H7 (cell line): ENCODE results near the gene DBN1. TPM values are rescaled to one million over a fixed set of nuclear protein-coding genes. Genes with fewer than 3 reads are reported as not detected.

Experiments used
- DNase-seq: peaks from one replicate; pipeline ENCODE4 v3.0.0; 2012
- H3K27me3 ChIP-seq: 2 replicates; pipeline ENCODE4 v1.6.0; 2011; ENCODE audit warnings: mild to moderate bottlenecking, low read length; ENCODE audit not compliant: control insufficient read depth, insufficient read depth
- H3K36me3 ChIP-seq: replicated peaks from 2 replicates; pipeline ENCODE4 v1.5.1; 2011; ENCODE audit warnings: low read length; ENCODE audit not compliant: control insufficient read depth, insufficient read depth
- H3K4me3 ChIP-seq: 2 replicates; pipeline ENCODE4 v1.5.1; 2011; ENCODE audit warnings: low read depth, mild to moderate bottlenecking, control low read depth, low read length, moderate library complexity; ENCODE audit not compliant: insufficient read depth
- total RNA-seq: library from RNA; depleted of rRNA; stranded (reverse); fragments of >200 nt; shearing (Covaris generic); gene quantifications from 2 replicates; pipeline ENCODE4 v1.2.3, GENCODE V29; 2014

The DBN1 gene
- total RNA-seq, 1 experiment from 2014 or later = 216 TPM

DNA sequence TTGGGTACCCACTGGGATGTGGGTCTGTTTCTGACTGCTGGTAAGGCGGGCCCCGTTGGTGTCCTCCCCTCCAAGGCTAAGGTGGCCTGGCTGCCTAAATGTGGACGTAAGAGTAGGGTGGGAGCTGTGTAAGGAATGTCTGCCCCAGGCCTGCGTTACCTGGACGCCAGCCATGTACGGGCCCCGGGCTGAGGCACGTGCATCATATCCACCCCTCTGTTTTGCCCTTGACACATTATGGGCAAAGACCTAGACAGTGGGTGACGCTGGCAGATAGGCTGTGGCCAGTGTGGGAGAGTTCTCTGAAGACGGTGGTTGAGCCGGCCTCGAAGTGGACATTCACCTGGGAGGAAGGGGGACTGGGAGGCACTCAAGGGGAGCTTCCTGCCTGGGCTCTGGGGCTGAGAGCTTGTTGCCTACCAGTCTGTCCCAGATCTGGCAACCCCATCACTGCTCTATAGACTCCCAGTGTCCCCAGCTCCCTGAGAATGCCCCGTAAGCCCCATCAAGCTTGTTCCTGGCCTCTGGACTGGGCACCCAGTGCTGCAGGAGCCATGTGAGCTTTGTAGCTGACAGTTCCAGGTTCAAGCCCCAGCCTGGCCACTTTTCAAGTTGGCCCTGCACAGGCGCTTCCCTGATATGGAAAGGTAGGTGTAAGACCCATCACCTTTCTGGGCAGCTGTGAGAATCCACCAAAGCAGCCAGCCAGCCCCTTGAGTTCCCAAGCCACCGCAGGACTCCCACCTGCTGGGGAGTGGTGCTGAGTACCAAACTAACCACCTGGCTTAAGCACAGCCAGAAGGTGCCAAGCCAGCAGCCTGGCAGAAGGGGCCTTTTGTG, 30.1 kb downstream of the DBN1 start:
- H3K4me3 ChIP-seq = no peak overlapping the region
- peaks cover 1% of the 10 kb centered on the region; the same call in 1 of the 2 replicates for H3K36me3 ChIP-seq
- no peak for DNase-seq
- peaks cover 11% of the 10 kb centered on the region for H3K27me3 ChIP-seq

DNA sequence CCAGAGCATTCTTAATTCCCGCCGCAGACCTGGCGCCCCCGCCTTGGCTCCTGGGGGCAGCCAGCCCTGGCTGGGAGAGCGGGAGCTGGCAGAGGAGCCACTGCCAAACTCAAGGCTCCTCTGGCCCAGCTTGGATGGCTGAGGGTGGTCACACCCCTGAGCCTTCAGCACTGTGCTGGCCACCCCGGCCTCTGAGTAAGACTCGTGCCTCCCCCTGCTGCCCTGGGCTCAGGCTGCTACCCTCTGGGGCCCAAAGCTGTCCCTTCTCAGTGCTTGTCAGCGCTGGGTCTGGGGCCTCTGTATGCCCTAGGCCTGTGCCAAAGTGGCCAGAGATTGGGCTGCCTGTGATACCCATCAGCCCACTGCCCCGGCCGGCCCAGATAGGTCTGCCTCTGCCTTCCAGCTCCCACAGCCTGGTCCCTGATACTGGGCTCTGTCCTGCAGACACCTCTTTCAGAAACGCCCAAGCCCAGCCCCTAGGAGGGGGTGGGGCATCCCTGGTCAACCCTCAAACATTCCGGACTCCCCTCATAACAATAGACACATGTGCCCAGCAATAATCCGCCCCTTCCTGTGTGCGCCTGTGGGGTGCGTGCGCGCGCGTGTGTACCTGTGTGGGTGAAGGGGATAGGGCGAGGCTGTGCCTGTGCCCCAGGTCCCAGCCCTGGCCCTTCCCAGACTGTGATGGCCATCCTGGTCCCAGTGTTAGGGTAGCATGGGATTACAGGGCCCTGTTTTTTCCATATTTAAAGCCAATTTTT, 31.2 kb downstream of the DBN1 start:
- DNase-seq = no peak
- Histone ChIP-seq H3K27me3 (peaks cover 7% of the 10 kb centered on the region), H3K4me3 (no peak overlapping the region), H3K36me3 (peaks cover 7% of the 10 kb centered on the region)

DNA sequence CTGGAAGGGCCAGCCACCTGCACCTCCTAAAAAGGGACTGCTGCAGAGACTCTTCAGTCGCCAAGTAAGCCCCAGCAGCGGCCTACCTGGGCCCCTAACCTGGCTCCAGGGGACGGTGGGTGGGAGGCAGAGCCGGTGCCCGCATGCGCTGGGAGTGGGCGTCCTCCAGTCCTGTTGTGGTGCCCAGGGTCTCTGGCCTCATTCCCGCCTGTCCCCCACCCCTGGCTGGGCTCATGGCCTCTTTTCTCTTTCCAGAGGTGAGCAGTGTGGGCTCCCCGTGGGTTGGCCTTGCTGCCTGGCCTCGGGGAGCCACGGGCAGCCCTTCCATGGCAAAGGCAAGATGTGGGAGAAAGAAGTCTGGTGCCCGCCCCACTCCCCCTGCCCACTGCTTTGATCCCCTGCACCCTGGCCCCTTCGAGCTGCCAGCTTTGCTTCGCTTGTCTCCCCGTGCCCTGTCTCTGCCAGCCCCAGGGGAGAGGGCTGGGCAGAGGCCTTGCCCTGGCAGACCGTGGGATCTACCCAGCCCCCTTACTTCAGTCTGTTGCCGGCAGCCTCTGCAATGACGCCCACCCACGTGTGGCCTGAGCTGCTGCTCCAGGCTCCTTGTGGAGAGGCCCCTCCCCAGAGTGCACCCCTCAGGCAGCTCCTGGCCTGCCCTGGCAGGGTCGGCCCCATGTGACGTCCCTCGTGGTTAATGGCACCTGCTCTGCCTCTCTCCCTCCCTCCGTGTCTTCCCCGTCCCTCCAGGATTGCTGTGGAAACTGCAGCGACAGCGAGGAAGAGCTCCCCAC, 32.2 kb downstream of the DBN1 start:
- Histone ChIP-seq H3K27me3 (peaks cover 6% of the 10 kb centered on the region), H3K36me3 (peaks cover 10% of the 10 kb centered on the region), H3K4me3 (no peak overlapping the region)
- no peak for DNase-seq

DNA sequence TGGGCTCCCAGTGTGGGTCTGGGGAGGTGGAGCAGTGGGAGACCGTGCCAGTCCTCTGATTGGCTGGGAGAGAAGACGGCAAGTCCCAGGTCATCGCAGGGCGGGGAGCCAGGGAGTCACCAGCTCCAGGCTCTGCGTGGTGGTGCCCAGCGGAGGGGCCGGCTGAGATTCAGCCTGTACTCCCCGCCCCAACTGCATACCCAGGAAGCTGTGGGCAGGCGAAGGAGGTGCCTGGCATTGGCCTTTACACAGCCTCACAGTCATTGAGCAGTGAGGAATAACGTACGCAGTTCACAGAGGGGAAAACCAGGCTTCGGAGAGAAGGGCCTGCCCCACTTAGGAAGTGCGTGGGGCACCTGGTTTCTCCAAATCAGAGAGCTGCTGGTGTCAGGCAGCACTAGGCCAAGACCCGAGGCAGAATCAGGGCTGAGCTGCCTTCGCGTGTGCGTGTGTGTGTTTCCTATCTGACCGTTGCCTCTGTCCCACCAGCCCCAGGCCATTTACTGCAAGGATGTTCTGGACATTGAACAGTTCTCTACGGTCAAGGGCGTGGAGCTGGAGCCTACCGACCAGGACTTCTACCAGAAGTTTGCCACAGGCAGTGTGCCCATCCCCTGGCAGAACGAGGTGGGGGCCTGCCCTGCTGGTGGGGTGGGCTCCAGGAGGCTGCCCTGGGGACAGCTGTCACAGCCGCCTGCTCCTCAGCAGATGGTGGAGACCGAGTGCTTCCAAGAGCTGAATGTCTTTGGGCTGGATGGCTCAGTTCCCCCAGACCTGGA, 33.0 kb downstream of the DBN1 start:
- Histone ChIP-seq H3K27me3 (peaks cover 1% of the 10 kb centered on the region), H3K36me3 (peaks cover 13% of the 10 kb centered on the region), H3K4me3 (no peak overlapping the region)
- DNase-seq = peak; percentile 82

DNA sequence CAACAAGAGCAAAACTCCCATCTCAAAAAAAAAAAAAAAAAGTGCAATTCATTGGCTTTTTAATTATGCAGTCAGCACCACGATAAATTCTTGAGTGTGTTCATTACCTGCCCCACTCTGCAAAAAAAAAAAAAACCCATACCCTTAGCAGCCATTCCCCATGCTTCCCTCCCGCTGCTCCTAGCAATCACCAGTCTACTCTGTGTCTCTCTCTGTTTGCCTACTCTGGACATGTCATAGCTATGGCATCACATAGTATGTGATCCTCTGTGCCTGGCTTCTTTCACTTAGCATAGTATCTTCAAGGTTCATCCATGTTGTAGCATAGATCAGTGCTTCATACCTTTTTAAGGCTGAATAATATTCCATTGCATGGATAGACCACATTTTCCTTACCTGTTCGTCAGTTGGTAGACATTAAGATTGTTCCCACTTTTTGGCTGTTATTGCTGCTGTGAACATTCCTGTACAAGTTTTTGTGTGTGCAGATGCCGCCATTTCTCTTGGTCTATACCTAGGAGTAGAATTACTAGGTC, 33.8 kb downstream of the DBN1 start:
- Histone ChIP-seq H3K36me3 (peaks cover 15% of the 10 kb centered on the region), H3K4me3 (no peak overlapping the region), H3K27me3 (no peaks in the 10 kb centered on the region; the same call in 1 of the 2 replicates)
- DNase-seq = no peak

DNA sequence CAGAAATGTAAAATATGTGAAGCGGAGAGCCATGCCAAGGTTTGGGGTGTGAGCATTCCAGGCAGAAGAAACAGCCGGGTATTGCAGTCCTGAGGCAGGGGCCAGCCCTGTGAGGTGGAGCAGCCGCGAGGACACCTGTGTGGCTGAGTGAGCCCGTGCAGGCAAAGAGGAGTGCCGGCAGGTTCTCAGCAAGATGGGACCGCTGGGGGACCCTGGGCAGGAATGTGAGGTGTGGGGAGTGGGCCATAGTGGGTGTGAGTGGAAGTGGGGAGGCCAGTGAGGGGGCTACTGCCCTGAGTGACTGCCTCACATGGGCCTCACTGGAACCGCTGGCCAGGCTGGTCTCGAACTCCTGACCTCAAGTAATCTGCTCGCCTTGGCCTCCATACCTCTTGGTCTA, 35.0 kb downstream of the DBN1 start:
- H3K27me3 ChIP-seq = no peaks in the 10 kb centered on the region
- H3K36me3 ChIP-seq = peaks cover 20% of the 10 kb centered on the region
- H3K4me3 ChIP-seq = no peak overlapping the region
- no peak for DNase-seq

DNA sequence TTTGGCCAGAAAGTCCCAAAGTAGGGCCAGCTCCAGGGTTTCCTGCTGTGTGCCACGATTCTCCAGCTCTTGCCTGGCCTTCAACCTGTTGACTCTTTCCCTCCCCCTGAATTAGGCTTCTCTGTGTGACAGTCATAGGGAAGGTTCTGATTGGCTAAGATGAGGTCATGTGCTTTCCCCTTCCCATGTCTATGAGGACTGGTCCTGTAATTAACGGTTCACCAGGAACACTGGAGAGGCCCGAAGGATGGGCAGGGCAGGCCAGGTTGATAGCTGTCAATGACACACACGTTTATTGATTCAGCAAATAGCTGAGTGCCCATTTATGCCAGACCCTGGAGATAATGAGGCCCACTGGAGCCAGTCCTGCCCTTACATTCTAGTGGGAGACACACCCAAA, 35.8 kb downstream of the DBN1 start:
- no peak for DNase-seq
- Histone ChIP-seq H3K27me3 (no peaks in the 10 kb centered on the region), H3K4me3 (no peak overlapping the region), H3K36me3 (peaks cover 27% of the 10 kb centered on the region)

DNA sequence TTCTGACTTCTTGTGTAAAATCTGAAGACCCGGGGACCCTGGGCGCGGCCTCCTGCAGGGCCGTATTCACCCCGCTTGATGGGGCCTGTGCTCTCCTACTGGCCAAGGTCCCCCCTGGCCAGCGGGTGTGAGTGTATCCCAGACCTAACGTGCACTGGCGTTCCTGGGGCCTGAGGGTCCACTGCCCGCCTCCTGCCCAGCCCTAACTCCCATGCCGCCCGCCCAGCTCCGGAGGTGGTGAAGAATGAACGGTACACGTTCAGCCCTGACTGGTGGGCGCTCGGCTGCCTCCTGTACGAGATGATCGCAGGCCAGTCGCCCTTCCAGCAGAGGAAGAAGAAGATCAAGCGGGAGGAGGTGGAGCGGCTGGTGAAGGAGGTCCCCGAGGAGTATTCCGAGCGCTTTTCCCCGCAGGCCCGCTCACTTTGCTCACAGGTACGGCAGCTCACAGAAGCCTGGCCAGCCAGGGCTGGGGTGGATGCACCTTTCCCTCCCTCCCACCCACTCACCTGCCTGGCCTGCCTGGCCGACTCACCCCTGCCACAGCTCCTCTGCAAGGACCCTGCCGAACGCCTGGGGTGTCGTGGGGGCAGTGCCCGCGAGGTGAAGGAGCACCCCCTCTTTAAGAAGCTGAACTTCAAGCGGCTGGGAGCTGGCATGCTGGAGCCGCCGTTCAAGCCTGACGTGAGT, 37.4 kb downstream of the DBN1 start:
- no peaks in the 10 kb centered on the region for H3K27me3 ChIP-seq
- peaks cover 32% of the 10 kb centered on the region for H3K36me3 ChIP-seq
- no peak for DNase-seq
- no peak overlapping the region for H3K4me3 ChIP-seq

DNA sequence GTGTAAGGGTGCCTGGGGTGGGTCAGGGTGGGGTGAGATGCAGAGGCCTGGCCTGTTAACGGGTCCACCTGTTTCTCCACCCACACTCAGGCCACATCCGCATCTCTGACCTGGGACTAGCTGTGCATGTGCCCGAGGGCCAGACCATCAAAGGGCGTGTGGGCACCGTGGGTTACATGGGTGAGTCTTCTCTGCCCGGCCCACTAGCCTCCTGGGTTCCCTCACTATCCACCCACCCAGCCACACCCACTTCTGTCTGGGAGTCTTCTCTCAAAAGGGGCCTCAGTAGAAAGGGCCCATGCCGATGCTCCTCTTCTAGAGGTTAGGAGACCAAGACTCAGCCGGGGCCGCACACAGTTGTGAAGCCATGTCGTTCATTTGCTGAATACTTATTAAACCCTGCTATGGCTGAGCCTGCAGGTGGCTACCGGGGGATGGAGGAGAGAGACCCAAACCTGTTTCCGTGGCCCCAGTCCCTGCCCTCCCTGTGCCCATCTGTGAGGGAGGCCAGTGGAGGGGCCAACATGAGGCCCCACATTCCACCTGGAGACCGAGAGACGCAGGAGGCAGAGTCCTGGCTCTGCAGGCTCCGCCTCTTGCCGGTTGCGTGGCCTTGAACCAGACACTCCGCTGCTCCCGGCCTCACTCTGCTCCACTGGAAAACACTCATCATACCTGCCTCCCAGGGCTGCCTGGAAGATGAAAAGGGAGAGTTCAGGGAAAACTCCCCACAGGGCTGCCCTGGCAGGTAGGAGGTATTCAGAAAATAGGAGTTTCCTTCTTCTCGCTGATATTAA, 38.3 kb downstream of the DBN1 start:
- no peak for DNase-seq
- no peaks in the 10 kb centered on the region for H3K27me3 ChIP-seq
- no peak overlapping the region for H3K4me3 ChIP-seq
- H3K36me3 ChIP-seq = peaks cover 34% of the 10 kb centered on the region

DNA sequence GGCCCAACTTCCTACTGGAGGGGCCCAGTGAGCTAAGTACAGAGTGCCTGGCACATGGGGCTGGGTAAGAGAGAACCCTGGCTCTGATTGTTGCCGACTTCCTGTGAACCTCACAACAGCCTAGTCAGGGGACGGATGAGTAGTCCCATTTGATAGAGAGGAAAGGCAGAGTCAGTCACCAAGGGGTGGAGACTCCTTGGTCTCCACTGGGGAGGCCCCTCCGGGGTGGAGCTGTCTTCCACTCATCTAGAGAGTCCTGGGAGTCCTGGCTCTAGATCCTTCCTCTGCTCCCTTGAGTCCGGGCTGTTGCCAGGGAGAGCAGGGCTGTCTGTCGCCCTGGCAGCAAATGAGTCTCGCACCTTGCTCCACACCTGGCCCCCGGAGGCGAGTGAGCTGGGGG, 39.0 kb downstream of the DBN1 start:
- no peak for DNase-seq
- no peaks in the 10 kb centered on the region for H3K27me3 ChIP-seq
- H3K4me3 ChIP-seq = no peak overlapping the region
- peaks cover 35% of the 10 kb centered on the region for H3K36me3 ChIP-seq

DNA sequence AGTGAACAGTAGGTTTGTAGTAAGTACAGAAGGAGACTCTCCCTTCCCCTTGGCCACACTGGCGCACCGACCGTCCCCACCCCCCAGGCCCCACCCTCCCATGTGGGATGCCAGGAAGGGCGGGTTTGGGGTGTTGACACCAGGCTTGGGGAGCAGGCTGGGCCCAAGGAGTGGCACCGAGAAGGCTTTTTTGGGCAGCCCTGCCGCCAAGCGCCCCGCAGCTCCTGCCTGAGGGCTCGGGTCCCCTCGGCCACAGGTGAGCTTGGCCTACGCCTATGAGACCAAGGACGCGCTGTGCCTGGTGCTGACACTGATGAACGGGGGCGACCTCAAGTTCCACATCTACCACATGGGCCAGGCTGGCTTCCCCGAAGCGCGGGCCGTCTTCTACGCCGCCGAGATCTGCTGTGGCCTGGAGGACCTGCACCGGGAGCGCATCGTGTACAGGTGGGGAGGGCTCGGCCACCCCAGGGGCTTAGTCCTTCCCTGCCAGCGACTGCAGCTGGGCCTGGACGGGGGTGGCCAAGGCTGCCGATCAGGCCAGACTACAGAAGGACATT, 39.7 kb downstream of the DBN1 start:
- Histone ChIP-seq H3K27me3 (no peaks in the 10 kb centered on the region), H3K4me3 (no peak overlapping the region), H3K36me3 (peaks cover 35% of the 10 kb centered on the region)
- no peak for DNase-seq

DNA sequence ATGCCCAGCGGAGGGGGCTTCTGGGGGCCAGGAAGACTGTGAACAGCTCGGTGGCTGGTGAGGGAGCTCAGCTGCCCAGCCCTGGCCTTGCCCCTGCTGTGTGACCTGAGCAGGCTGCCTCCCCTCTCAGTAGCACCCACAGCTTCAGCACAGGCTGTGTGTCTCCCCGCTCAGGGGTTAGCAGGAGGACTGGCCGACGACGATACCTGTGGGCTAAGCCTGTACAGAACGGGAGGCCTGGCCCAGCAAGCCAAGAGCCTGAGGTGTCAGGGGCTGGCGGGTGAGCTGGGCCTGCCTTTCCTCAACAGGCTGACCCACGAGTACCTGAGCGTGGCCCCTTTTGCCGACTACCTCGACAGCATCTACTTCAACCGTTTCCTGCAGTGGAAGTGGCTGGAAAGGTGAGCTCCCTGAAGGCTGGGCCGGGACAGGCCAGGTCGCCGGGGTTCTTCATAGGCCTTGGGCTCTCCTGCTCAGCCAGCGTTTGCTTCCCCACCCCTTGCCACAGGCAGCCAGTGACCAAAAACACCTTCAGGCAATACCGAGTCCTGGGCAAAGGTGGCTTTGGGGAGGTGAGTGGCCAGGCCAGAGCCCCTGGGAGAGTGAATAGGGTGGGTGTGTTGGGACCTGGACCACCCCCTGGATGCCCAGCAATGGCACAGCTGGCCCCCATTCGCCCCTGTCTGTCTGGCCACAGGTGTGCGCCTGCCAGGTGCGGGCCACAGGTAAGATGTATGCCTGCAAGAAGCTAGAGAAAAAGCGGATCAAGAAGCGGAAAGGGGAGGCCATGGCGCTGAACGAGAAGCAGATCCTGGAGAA, 40.4 kb downstream of the DBN1 start:
- no peak for DNase-seq
- no peak overlapping the region for H3K4me3 ChIP-seq

More for the DNA sequence above, 40.4 kb downstream of the DBN1 start:
- Histone ChIP-seq H3K27me3 (no peaks in the 10 kb centered on the region), H3K36me3 (peaks cover 35% of the 10 kb centered on the region)
